ENCODE results near the gene ECD.

DNA sequence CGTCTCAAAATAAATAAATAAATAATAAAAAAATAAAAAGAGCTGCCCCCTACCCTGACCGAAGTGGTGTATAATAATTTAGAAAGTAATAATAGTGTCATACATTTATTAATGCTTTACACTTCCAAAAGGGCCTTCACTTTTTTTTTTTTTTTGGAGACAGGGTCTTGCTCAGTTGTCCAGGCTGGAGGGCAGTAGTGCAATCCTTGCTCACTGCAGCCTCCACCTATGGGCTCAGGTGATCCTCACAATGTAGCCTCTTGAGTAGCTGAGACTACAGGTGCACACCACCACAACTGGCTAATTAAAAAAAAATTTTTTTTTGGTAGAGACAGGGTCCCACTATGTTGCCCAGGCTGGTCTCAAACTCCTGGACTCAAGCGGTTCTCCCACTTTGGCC, 1.5 kb upstream of the ECD start:
- TF ChIP-seq POLR2AphosphoS5 (IDR thresholded peaks at IDR 0.05): no peak
- TF ChIP-seq, protein P1, sequence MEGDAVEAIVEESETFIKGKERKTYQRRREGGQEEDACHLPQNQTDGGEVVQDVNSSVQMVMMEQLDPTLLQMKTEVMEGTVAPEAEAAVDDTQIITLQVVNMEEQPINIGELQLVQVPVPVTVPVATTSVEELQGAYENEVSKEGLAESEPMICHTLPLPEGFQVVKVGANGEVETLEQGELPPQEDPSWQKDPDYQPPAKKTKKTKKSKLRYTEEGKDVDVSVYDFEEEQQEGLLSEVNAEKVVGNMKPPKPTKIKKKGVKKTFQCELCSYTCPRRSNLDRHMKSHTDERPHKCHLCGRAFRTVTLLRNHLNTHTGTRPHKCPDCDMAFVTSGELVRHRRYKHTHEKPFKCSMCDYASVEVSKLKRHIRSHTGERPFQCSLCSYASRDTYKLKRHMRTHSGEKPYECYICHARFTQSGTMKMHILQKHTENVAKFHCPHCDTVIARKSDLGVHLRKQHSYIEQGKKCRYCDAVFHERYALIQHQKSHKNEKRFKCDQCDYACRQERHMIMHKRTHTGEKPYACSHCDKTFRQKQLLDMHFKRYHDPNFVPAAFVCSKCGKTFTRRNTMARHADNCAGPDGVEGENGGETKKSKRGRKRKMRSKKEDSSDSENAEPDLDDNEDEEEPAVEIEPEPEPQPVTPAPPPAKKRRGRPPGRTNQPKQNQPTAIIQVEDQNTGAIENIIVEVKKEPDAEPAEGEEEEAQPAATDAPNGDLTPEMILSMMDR (IDR thresholded peaks at IDR 0.05; ENCODE audit: poor library complexity, severe bottlenecking): no peak
- TF ChIP-seq EP300 (conservative IDR thresholded peaks at IDR 0.05; ENCODE audit: poor library complexity, severe bottlenecking): no peak
- TF ChIP-seq, protein P2, sequence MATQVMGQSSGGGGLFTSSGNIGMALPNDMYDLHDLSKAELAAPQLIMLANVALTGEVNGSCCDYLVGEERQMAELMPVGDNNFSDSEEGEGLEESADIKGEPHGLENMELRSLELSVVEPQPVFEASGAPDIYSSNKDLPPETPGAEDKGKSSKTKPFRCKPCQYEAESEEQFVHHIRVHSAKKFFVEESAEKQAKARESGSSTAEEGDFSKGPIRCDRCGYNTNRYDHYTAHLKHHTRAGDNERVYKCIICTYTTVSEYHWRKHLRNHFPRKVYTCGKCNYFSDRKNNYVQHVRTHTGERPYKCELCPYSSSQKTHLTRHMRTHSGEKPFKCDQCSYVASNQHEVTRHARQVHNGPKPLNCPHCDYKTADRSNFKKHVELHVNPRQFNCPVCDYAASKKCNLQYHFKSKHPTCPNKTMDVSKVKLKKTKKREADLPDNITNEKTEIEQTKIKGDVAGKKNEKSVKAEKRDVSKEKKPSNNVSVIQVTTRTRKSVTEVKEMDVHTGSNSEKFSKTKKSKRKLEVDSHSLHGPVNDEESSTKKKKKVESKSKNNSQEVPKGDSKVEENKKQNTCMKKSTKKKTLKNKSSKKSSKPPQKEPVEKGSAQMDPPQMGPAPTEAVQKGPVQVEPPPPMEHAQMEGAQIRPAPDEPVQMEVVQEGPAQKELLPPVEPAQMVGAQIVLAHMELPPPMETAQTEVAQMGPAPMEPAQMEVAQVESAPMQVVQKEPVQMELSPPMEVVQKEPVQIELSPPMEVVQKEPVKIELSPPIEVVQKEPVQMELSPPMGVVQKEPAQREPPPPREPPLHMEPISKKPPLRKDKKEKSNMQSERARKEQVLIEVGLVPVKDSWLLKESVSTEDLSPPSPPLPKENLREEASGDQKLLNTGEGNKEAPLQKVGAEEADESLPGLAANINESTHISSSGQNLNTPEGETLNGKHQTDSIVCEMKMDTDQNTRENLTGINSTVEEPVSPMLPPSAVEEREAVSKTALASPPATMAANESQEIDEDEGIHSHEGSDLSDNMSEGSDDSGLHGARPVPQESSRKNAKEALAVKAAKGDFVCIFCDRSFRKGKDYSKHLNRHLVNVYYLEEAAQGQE (IDR thresholded peaks at IDR 0.05; ENCODE audit: borderline replicate concordance): no peak
